T-cell (primary cell): Measurements from ENCODE around the gene ALG11. TPM values are rescaled to one million over a fixed set of nuclear protein-coding genes. Genes with fewer than 3 reads are reported as not detected.
"Not testable (repeated sequence)": the region's sequence is repeated elsewhere in the genome, so short reads cannot be mapped to it uniquely, and the experiment has no call there.

Experiments used
- ATAC-seq, 4 experiments: fragments of 200-7000 bp in 3 of 4; fragments of 150-1000 bp in 1 of 4; cut with Tn5 transposase; replicated peaks in 1 of 4; 1 replicate in 3 of 4; 2 replicates in 1 of 4; pipeline ENCODE4 v1.10.0; 2021; ENCODE audit warnings: moderate library complexity in 3 of 4, mild to moderate bottlenecking in 2 of 4, moderate number of reproducible peaks in 1 of 4
- CTCF ChIA-PET, 2 donors: fragments of 300-600 bp; sonication (Branson Sonifier 250); formaldehyde crosslinking; loops; one replicate each; lab custom pipeline; 2022; ENCODE audit warnings: antibody characterized with exemption in 2 of 2; lab: Charles Lee
- POLR2A ChIA-PET, 2 donors: fragments of 300-600 bp; sonication (Branson Sonifier 250); formaldehyde crosslinking; loops; one replicate each; lab custom pipeline; 2022; ENCODE audit warnings: antibody characterized with exemption in 2 of 2; lab: Charles Lee
- DNase-seq, 35 experiments: peaks; one replicate each; pipeline versions ENCODE4 v3.0.0 to v3.0.0-alpha.2; 2013 to 2023
- H3K27ac ChIP-seq: one replicate; pipeline ENCODE4 v1.5.1; 2013; ENCODE audit warnings: low read length
- H3K27me3 ChIP-seq, 2 experiments: replicated peaks in 1 of 2; 1 replicate in 1 of 2; 2 replicates in 1 of 2; pipeline versions ENCODE4 v1.6.1 to v1.7.0; 2013; ENCODE audit warnings: low read length in 1 of 2, mixed read lengths in 1 of 2; ENCODE audit not compliant: control insufficient read depth in 2 of 2, insufficient read depth in 2 of 2; ENCODE audit errors: extremely low read depth in 1 of 2
- H3K36me3 ChIP-seq, 2 donors: 1 replicate in 1 of 2; 2 replicates in 1 of 2; pipeline versions ENCODE4 v1.6.1 to v1.7.0; 2013; ENCODE audit warnings: low read length in 1 of 2; ENCODE audit not compliant: control insufficient read depth in 2 of 2, insufficient read depth in 1 of 2; ENCODE audit errors: extremely low read depth in 1 of 2
- H3K4me1 ChIP-seq, 2 experiments: 1 replicate in 1 of 2; 2 replicates in 1 of 2; pipeline versions ENCODE4 v1.6.1 to v1.7.0; 2013; ENCODE audit warnings: low read length in 2 of 2, mixed read lengths in 1 of 2; ENCODE audit not compliant: insufficient read depth in 2 of 2, control insufficient read depth in 1 of 2; ENCODE audit errors: extremely low read depth in 1 of 2
- H3K4me3 ChIP-seq, 2 donors: 1 replicate in 1 of 2; 2 replicates in 1 of 2; pipeline versions ENCODE4 v1.5.1 to v1.7.0; 2013; ENCODE audit warnings: mild to moderate bottlenecking in 2 of 2, low read length in 1 of 2, moderate library complexity in 1 of 2; ENCODE audit not compliant: control insufficient read depth in 1 of 2; ENCODE audit errors: extremely low read depth in 1 of 2
- H3K9me3 ChIP-seq: 2 replicates; pipeline ENCODE4 v1.7.0; 2013
- H3K27ac Mint-ChIP-seq, 2 donors: one replicate each; pipeline ENCODE4 v1.8.0; 2020 to 2021; ENCODE audit warnings: mild to moderate bottlenecking in 2 of 2, mixed read lengths in 2 of 2
- H3K27me3 Mint-ChIP-seq, 2 donors: one replicate each; pipeline ENCODE4 v1.8.0; 2021 to 2022; ENCODE audit warnings: mixed read lengths in 2 of 2
- H3K36me3 Mint-ChIP-seq: one replicate; pipeline ENCODE4 v1.8.0; 2021; ENCODE audit warnings: mixed read lengths
- H3K4me1 Mint-ChIP-seq, 3 donors: one replicate each; pipeline ENCODE4 v1.8.0; 2020 to 2022; ENCODE audit warnings: mixed read lengths in 3 of 3, mild to moderate bottlenecking in 1 of 3
- H3K4me3 Mint-ChIP-seq, 3 donors: one replicate each; pipeline ENCODE4 v1.8.0; 2020 to 2022; ENCODE audit warnings: mild to moderate bottlenecking in 3 of 3, mixed read lengths in 3 of 3, moderate library complexity in 3 of 3
- H3K9me3 Mint-ChIP-seq, 3 donors: one replicate each; pipeline ENCODE4 v1.8.0; 2020 to 2022; ENCODE audit warnings: mixed read lengths in 3 of 3
- WGBS: methylation state at CpG from one replicate; pipeline ENCODE4 v1.1.5; 2013; ENCODE audit warnings: missing lambda C conversion rate; ENCODE audit not compliant: insufficient coverage; 5-methylcytosine and 5-hydroxymethylcytosine counted together
- total RNA-seq, 35 experiments: library from RNA in 6 of 35; stranded (reverse) in 6 of 35; fragments of 120-200 nt in 1 of 35; gene quantifications; one replicate each; pipeline versions ENCODE4 v1.2.1 to v1.2.4 and lab custom pipeline; 2013 to 2026

The ALG11 gene
- total RNA-seq, 5 donors from 2014 or later (not counting 1 experiment from before 2014, with no cell fraction given) = 19.2 to 36.5 (median 32.4) TPM

DNA sequence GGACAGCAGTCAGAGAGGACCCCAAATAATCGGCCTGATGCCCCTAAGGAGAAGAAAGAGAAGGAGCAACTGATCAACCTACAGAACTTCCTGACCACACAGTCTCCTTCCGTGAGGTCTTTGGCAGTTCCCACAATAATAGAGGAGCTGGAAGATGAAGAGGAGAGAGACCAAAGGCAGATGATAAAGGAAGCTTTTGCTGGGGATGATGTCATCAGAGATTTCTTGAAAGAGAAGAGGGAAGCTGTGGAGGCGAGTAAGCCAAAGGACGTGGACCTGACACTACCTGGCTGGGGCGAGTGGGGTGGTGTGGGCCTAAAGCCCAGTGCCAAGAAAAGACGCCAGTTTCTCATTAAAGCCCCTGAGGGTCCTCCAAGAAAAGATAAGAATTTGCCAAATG, 18.2 kb downstream of the ALG11 start:
- ATAC-seq, H3K27ac Mint-ChIP-seq, H3K27me3 Mint-ChIP-seq, POLR2A ChIA-PET, H3K4me3 ChIP-seq, H3K4me3 Mint-ChIP-seq, CTCF ChIA-PET, H3K9me3 ChIP-seq, H3K27me3 ChIP-seq, DNase-seq, H3K27ac ChIP-seq: not testable (repeated sequence)
- WGBS = no CpG with 5 or more reads among the region's 6 CpGs
- peaks cover 25 to 34% (median 34%) of the 10 kb centered on the region in 3 donors for H3K4me1 Mint-ChIP-seq
- Histone ChIP-seq H3K36me3 (peaks cover 0 to 16% of the 10 kb centered on the region in 2 donors), H3K4me1 (peaks cover 0 to 10% of the 10 kb centered on the region in 2 experiments)
- H3K9me3 Mint-ChIP-seq = peaks cover 10 to 18% (median 12%) of the 10 kb centered on the region in 3 donors
- H3K36me3 Mint-ChIP-seq = peaks cover 56% of the 10 kb centered on the region

DNA sequence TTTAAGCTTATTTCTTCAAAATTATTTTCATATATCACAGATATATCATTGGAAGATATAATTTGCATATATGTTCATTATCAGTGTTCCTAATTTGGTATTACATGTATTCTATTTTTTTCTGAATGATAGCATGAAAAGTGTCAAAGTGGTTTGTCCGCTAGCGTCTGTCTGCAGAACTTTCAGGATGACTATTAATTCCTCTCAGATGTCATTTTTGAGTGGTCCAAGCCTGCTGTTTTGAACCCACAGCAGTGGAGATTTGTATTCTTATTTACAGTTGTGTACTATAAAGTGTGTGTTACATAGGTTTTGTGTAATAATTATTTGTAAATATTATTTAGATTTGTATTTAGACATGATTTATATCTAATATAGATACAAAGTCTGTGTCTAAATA, 20.8 kb downstream of the ALG11 start:
- H3K27me3 Mint-ChIP-seq = no peaks in the 10 kb centered on the region
- DNase-seq (no peak), ATAC-seq (no peak)
- Histone ChIP-seq H3K27me3 (no peaks in the 10 kb centered on the region), H3K27ac (no peak overlapping the region), H3K4me1 (no peaks in the 10 kb centered on the region), H3K9me3 (no peaks in the 10 kb centered on the region), H3K36me3 (peaks cover 0 to 3% of the 10 kb centered on the region in 2 donors), H3K4me3 (no peak overlapping the region)
- no peak overlapping the region for H3K27ac Mint-ChIP-seq
- H3K36me3 Mint-ChIP-seq = peaks cover 41% of the 10 kb centered on the region
- H3K9me3 Mint-ChIP-seq = peaks cover 0 to 4% (median 4%) of the 10 kb centered on the region in 3 donors
- ChIA-PET CTCF (no interaction called here), POLR2A (no interaction called here)
- no peak overlapping the region for H3K4me3 Mint-ChIP-seq
- WGBS = 67% methylated on average over 2 of the region's 2 CpGs
- peaks cover 5 to 19% (median 14%) of the 10 kb centered on the region in 3 donors for H3K4me1 Mint-ChIP-seq

DNA sequence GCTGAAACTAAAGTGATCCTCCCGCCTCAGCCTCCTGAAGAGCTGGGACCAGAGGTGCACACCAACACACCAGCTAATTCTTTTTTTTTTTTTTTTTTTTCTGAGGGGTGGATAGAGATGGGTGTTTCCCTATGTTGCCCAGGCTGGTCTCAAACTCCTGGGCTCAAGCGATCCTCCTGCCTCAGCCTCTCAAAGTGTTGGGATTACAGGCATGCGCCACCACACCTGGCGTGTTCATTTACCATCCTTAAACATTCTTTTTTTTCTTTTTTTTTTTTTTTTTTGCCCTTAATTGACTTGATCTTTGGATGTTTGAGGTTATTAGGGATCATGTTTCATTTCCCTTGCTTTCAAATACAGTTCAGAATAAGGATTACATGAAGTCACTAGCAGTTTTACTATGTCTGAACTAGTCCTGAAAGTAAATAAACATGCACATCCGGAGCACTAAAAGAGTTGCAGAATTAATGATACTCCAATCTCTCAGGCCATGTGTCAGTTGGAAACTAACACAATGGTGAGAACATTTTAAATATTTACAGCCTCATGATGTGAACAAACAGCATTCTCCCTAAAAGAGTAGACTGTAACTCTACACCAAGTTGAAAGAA, 22.5 kb downstream of the ALG11 start:
- H3K4me1 Mint-ChIP-seq = peaks cover 0 to 14% (median 13%) of the 10 kb centered on the region in 3 donors
- H3K36me3 Mint-ChIP-seq = peaks cover 28% of the 10 kb centered on the region
- no peaks in the 10 kb centered on the region for H3K9me3 ChIP-seq
- ATAC-seq = no peak
- CTCF ChIA-PET = interaction anchor here (0.6 to 0.7 kb wide), 4 partner anchors 64 to 853 kb away, joined by 3 to 6 read pairs (median 4); no protein-coding TSS in a partner anchor
- no peak overlapping the region for H3K27ac Mint-ChIP-seq
- no peaks in the 10 kb centered on the region for H3K27me3 Mint-ChIP-seq
- no peak for DNase-seq
- WGBS = no CpG with 5 or more reads among the region's 5 CpGs
- no peaks in the 10 kb centered on the region for H3K27me3 ChIP-seq
- H3K4me3 Mint-ChIP-seq = no peak overlapping the region
- no peaks in the 10 kb centered on the region for H3K9me3 Mint-ChIP-seq
- POLR2A ChIA-PET = interaction anchor here in 1 of 2 donors (0.6 kb wide), 2 partner anchors 160 to 612 kb away, joined by 3 to 4 read pairs; no protein-coding TSS in a partner anchor
- H3K36me3 ChIP-seq = no peaks in the 10 kb centered on the region
- no peaks in the 10 kb centered on the region for H3K4me1 ChIP-seq
- H3K4me3 ChIP-seq = no peak overlapping the region
- no peak overlapping the region for H3K27ac ChIP-seq

DNA sequence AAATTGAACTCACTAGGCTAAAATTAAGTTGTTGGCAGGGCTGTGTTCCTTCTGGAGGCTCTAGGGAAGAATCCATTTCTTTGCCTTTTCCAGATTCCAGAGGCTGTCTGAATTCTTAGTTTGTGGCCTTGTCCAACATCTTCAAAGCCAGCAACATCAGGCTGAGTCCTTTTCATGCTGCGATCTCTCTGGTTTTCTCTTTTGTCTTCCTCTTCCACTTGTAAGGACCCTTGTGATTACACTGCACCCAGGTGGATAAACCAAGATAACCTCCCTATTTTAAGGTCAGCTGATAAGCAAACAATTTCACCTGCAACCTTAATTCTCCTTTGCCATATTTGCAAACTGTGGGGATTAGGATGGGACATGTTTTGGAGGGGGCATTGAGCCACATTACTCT, 23.8 kb downstream of the ALG11 start:
- Mint-ChIP-seq H3K9me3 (peaks cover 0 to 5% (median 0%) of the 10 kb centered on the region in 3 donors), H3K4me3 (no peak overlapping the region), H3K36me3 (peaks cover 21% of the 10 kb centered on the region), H3K27me3 (no peaks in the 10 kb centered on the region), H3K4me1 (peaks cover 0 to 7% (median 7%) of the 10 kb centered on the region in 3 donors), H3K27ac (no peak overlapping the region)
- no CpG with 5 or more reads among the region's 1 CpG for WGBS
- DNase-seq (no peak), ATAC-seq (no peak)
- Histone ChIP-seq H3K27me3 (no peaks in the 10 kb centered on the region), H3K4me1 (no peaks in the 10 kb centered on the region), H3K4me3 (no peak overlapping the region), H3K9me3 (no peaks in the 10 kb centered on the region), H3K27ac (no peak overlapping the region), H3K36me3 (no peaks in the 10 kb centered on the region)
- ChIA-PET POLR2A (interaction anchor here in 1 of 2 donors (0.6 kb wide), 1 partner anchor 37 kb away, joined by 3 read pairs; no protein-coding TSS in a partner anchor), CTCF (no interaction called here)

DNA sequence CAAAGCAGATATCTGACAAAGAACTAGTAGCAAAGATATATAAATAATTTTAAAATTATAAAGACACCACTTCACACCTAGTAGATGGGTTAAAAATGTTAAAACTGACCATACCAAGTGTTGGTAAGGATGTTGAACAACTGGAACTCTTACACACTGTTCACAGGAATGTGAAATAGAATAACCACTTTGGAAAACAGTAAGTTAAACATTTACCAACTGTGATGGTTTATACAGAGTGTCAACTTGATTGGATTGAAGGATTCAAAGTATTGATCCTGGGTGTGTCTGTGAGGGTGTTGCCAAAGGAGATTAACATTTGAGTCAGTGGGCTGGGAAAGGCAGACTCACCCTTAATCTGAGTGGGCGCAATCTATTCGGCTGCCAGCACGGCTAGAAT, 31.5 kb downstream of the ALG11 start:
- Histone ChIP-seq H3K4me3 (no peak overlapping the region), H3K4me1 (no peaks in the 10 kb centered on the region), H3K27ac (no peak overlapping the region), H3K27me3 (no peaks in the 10 kb centered on the region), H3K9me3 (no peaks in the 10 kb centered on the region), H3K36me3 (no peaks in the 10 kb centered on the region)
- Mint-ChIP-seq H3K4me3 (no peak overlapping the region), H3K27ac (no peak overlapping the region), H3K9me3 (peaks cover 5 to 16% (median 7%) of the 10 kb centered on the region in 3 donors), H3K36me3 (peaks cover 16% of the 10 kb centered on the region), H3K4me1 (no peaks in the 10 kb centered on the region), H3K27me3 (no peaks in the 10 kb centered on the region)
- 74% methylated on average over 3 of the region's 3 CpGs for WGBS
- CTCF ChIA-PET = no interaction called here
- POLR2A ChIA-PET = no interaction called here
- ATAC-seq (no peak), DNase-seq (no peak)

DNA sequence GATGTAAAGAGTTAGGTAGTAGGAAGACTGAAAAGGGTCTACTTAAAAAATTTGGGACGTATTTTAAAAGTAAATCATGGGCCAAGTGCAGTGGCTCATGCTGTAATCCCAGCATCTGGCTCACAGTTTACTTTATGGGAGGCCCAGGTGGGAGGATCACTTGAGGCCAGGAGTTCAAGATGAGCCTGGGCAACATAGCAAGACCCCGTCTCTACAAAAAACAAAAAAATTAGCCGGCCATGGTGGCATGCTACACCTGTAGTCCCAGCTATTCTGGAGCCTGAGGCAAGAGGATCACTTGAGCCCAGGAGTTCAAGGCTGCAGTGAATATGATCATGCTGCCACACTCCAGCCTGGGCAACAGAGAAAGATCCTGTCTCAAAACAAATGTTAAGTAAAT, 35.3 kb downstream of the ALG11 start:
- DNase-seq = no peak
- Mint-ChIP-seq H3K27ac (no peak overlapping the region), H3K4me1 (no peaks in the 10 kb centered on the region), H3K4me3 (no peak overlapping the region), H3K27me3 (no peaks in the 10 kb centered on the region), H3K36me3 (peaks cover 10% of the 10 kb centered on the region), H3K9me3 (peaks cover 17 to 23% (median 19%) of the 10 kb centered on the region in 3 donors)
- 100% methylated on average over 3 of the region's 3 CpGs for WGBS
- ATAC-seq = no peak
- ChIA-PET POLR2A (no interaction called here), CTCF (no interaction called here)
- no peaks in the 10 kb centered on the region for H3K27me3 ChIP-seq
- no peak overlapping the region for H3K27ac ChIP-seq
- H3K36me3 ChIP-seq = no peaks in the 10 kb centered on the region
- H3K4me1 ChIP-seq = no peaks in the 10 kb centered on the region
- no peaks in the 10 kb centered on the region for H3K9me3 ChIP-seq
- no peak overlapping the region for H3K4me3 ChIP-seq
